GM12872 (cell line): ENCODE results near the gene DCX.

ENCODE experiments used
- TF ChIP-seq, protein P1 (sequence below): IDR thresholded peaks from 3 replicates; pipeline ENCODE4 v1.5.1; 2011; ENCODE audit warnings: low read depth, mild to moderate bottlenecking, low read length, moderate library complexity; ENCODE audit not compliant: insufficient read depth

Gene DCX

DNA sequence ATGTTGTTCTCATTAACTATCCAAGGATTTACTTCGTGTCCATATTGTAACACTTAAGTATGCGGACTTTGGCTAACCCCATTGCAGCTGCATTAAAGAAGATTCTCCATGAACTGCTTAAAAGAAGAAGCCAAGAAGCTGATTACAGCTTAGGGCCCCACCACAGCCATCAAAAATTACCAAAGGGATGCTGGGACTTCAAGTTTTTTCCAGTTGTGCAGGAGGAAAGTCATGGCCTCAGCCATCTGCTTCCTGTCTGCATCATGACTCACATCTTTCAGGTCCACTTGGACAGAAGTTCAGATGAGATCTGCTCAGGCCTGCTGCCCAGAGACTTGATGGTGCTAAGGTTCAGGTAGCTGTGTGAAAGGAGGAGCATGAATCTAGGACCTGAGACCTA lies 102.9 kb downstream of the DCX start:
- TF ChIP-seq, protein P1, sequence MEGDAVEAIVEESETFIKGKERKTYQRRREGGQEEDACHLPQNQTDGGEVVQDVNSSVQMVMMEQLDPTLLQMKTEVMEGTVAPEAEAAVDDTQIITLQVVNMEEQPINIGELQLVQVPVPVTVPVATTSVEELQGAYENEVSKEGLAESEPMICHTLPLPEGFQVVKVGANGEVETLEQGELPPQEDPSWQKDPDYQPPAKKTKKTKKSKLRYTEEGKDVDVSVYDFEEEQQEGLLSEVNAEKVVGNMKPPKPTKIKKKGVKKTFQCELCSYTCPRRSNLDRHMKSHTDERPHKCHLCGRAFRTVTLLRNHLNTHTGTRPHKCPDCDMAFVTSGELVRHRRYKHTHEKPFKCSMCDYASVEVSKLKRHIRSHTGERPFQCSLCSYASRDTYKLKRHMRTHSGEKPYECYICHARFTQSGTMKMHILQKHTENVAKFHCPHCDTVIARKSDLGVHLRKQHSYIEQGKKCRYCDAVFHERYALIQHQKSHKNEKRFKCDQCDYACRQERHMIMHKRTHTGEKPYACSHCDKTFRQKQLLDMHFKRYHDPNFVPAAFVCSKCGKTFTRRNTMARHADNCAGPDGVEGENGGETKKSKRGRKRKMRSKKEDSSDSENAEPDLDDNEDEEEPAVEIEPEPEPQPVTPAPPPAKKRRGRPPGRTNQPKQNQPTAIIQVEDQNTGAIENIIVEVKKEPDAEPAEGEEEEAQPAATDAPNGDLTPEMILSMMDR: no peak

- TF ChIP-seq, protein P1: no peak
Measured at GRCh38 chrX:111308039-111308438, 104.0 kb downstream of the DCX start.

DNA sequence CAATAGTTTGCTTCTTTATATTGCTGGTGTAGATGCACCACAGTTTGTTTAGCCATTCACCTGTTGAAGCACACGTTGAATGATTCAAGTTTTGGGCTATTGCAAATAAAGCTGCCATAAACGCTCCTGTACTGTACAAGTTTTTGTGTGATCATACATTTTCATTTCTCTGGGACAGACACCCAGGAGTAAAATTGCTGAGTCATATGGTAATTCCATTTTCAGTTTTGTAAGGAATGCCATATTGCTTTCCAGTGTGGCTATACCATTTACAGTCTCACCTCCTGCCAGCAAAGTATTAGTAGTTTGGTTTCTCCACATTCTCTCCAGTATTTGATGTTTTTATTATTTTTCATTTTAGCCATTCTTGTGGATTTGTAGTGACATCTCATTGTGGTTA lies 109.7 kb downstream of the DCX start:
- TF ChIP-seq, protein P1: no peak

- TF ChIP-seq, protein P1: no peak
Measured at GRCh38 chrX:111288841-111289240, 123.2 kb downstream of the DCX start.

GRCh38 chrX:111284631-111285293 lies 127.2 kb downstream of the DCX start:
- TF ChIP-seq, protein P1: no peak

DNA sequence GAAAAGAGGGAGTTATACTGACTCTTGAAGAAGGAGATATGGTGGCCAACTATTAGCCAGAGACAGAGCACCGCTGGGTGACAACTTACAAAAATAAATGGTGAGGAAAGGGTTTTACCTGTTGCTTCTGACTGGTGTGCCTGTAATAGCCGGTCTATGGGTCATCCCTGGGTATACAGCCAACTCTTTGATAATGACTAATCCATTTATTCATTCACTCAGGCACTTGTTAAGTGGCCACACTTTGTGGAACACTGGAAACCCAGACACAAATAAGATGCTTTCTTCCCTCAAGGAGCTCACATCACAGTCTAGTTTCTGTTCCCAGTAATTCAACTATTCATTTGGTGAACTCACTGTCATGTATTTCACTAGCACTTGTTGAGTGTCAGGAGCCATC lies 128.5 kb downstream of the DCX start:
- TF ChIP-seq, protein P1: no peak

- TF ChIP-seq, protein P1: no peak
Measured at GRCh38 chrX:111282991-111283390, 129.0 kb downstream of the DCX start.
